HG03565 (cell line): Measurements from ENCODE around the gene ASB6.
"Not testable (repeated sequence)": the region's sequence is repeated elsewhere in the genome, so short reads cannot be mapped to it uniquely, and the experiment has no call there.

Experiments used
- ATAC-seq: cut with Tn5 transposase; IDR thresholded peaks from one replicate; pipeline ENCODE4 v1.9.1; 2021; ENCODE audit warnings: mild to moderate bottlenecking, moderate library complexity; ENCODE audit not compliant: unreplicated experiment

ASB6 gene

GRCh38 chr9:129667850-129668249 is 25.9 kb upstream of the ASB6 start:
- ATAC-seq: no peak

- no peak for ATAC-seq
These were observed 25.4 kb upstream of the ASB6 start for GRCh38 chr9:129667378-129667777.

DNA sequence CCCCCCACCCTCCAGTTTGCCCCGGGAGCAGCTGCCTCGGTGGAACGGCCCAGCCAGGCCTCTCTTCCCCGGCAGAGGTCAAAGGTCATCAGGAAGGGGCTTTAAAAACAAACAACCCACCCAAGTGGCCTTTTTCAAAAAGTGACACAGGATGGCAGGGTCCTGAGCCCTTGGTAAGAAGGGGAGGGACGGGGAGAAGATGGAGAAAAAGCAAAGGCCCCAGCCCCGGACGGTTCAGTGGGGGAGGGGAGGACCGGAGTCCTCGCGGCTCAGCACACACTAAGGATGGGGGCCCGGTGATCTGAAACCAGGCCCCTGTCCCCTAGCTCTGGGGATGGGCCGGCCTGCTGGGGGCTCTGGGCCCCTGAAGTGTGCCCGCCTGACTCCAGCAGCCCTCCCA is 24.6 kb upstream of the ASB6 start:
- no peak for ATAC-seq

GRCh38 chr9:129665814-129666520 is 24.0 kb upstream of the ASB6 start:
- no peak for ATAC-seq

GRCh38 chr9:129665389-129665775 is 23.4 kb upstream of the ASB6 start, which contains the start of gene PRRX2:
Gene PRRX2, plus strand, starts transcription at chr9:129665647. Its CDS starts 221 bp downstream, at chr9:129665868.
- ATAC-seq: no peak

DNA sequence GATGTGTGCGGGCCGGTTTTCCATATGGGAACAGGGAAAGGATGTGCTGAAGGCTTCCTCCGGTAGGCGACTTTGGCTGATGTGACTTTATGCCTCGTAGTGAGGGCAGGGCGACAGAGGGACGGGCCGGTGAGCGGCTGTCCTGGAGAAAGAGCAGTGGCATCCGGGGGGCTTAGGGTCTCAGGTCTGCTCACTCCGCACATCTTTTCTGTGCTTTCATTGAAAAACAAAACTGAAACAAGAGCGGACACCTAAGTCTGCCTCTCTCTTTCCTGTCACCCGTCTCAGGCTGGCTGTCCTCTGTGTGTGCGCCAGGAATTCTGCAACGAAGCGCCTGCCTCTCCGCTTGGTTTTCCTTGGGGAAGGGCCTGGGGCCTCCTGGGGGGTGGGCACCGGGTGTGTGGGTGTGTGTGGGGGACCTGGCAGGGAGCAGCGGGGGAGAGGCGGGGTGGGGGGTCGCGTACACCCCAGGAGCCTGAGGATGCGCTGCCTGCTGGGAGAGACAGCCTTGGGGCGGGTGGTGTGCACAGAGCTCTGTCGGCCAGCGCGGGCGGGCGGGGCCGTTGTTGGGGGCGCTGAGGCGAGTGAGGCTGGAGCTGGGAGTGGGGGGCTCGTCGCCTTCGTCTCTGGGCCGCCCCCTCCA is 22.9 kb upstream of the ASB6 start:
- no peak for ATAC-seq

DNA sequence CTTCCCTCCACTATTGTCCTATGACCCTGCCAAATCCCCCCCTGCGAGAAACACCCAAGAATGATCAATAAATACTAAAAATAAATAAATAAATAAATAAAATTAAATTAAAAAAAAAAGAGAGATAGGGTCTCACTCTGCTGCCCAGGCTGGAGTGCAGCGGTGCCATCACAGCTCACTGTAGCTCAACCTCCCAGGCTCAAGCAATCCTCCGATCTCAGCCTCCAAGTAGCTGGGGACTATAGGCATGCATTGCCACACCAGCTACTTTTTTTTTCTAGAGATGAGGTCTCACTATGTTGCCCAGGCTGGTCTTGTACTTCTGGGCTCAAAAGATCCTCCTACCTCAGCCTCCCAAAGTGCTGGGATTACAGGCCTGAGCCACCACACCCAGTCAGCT is 20.3 kb upstream of the ASB6 start:
- not testable (repeated sequence) for ATAC-seq

DNA sequence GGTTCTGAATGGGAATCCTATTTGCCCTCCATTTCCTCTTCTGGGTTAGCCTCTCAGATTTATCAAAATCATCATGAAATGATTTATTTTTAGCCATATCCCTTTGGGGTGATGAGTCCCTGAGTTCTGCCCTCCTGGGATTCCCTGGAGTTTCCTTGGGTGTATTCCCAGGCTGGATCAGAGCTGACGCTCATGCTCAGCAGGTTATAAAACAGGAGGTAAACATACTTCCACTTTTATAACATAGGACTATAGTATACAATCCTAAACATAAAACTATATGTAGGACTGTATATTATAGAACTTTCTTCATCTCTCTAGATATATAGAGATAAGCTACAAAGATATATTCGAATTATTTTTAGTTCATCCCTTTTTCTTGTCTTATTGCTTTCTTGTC is 19.1 kb upstream of the ASB6 start:
- no peak for ATAC-seq

- ATAC-seq: no peak
These were observed 14.9 kb upstream of the ASB6 start for GRCh38 chr9:129656795-129657390.

- ATAC-seq: no peak
These were observed 13.7 kb upstream of the ASB6 start for GRCh38 chr9:129655696-129656095.

DNA sequence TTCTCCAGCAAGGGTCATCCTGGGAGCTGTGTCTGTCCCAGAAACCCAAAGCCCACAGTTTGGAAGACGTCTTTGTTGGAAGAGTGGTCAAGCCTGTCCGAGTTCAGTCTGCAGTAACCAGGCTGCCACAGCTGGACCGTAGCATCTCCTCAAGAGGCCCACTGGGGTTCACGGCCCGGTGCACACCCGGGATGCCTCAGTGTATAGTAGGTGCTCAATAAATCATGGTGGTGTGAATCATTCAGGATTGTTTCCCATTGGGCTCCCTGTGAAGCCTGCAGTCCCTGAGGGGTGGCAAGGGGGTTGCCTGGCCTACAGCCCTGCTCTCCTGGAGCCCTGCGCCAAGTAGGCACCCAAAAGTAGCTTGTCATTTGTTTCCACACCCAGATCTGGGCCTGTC is 13.2 kb upstream of the ASB6 start:
- no peak for ATAC-seq

DNA sequence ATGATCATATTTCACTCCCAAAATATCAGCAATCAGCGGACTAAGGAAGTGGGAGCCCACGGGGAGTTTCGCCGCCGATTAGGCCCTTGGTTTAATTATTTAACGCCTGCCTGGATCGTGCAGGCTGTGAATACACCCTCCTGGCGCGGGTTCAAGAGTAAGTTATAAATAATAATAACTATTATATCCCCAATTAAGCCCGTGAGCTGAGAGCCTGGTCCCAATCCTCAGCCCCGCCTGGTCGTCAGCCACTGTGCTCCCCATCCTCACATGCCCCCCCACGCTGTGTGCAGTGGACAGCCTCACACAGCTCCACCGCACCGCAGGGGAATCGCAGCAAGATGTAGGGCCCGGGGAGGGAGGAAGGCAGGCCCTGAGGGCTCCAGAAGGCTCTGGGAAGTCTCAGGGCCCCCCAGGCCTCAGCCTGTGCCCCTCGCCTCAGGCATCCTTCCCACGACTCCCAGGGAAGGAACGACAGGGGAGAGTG is 12.6 kb upstream of the ASB6 start:
- no peak for ATAC-seq

- no peak for ATAC-seq
These were observed 12.0 kb upstream of the ASB6 start for GRCh38 chr9:129653823-129654553.

DNA sequence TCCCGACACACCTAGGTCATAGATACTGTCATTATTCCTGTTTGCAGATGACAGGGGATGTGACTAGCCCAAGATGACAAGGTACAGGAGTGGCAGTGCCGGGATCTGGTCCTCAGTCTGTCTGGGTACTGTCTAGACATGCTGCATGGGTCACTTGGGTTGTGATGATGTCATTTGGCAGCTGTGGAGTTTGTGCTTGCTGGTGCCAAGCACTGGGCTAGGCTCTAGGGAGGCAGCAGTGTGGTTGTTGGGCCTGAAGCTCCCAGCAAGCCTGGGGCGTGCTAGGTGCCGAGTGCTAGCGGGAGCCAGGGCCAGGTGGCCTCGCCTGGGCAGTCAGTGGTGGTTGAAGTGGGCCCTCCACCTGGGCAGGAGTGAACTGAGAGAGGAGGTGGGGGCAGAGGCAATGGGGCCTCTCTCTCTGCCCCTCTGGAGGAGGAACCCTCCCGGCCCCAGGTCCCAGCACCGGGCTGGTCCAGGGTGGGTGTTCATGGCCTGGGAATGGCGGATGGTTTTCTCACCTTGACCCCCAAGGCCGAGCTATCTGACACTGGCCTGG is 8.8 kb upstream of the ASB6 start:
- ATAC-seq: no peak

- no peak for ATAC-seq
These were observed 8.1 kb upstream of the ASB6 start for GRCh38 chr9:129649726-129650679.

DNA sequence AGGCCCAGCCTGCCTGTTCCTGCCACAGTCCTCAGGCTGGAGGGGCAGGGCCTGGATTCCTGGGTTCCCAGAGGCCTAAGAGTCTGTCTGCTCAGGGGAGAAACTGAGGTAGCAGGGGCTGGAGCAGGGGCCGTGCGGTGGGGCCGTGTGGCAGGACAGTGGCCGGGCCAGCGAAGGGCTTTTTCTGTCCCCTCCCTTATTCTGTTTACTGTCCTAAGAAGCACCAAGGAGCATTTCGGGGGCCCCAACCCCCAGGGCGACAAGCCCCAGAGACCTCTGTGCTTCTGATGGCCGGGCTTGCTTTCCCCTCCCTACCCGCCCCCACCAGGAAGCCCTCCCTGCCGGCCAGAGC is 6.8 kb upstream of the ASB6 start:
- ATAC-seq: no peak

DNA sequence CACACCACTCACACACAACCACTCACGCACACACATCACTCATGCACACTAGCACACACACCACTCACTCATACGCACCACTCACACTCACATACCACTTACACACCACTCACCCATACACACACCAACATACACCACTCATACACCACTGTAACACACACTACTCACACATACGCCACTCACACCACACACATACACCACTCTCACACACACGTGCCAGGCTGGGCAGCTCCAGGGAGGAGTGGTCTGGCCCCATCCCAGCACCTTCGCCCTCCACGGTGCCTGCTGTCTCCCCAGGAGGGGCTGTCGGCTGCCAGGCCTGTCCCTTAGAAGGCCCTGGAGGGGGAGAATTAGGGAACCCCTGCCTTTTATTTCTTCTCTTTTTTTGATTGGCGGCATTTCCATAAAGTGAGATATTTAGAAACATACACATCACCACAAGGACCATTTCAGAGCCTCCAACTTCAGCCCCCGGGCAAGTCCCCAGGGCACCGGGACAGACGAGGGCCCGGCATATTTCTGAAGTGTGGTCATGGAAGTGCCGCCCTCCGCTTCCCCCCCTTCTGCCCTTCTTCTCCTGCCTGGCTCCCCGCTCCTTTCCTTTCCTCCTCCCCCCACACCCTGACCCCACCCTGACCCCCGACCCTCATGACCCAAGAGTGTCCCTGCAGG is 6.3 kb upstream of the ASB6 start:
- no peak for ATAC-seq

DNA sequence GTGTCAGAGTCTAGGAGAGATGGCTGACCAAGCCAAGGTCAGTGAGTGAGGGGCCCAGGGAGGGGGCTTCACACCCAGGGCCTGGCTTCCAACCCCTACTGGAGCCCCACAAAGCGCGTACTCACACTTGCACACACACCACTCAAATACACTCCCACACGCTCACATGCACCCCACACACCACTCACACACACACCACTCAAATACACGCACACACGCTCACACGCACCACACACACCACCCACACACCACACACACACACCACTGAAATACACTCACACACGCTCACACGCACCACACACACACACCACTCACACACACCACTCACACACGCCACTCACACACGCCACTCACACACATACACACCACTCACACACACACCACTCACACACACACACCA is 5.7 kb upstream of the ASB6 start:
- no peak for ATAC-seq

GRCh38 chr9:129646654-129647053 is 4.7 kb upstream of the ASB6 start:
- no peak for ATAC-seq

DNA sequence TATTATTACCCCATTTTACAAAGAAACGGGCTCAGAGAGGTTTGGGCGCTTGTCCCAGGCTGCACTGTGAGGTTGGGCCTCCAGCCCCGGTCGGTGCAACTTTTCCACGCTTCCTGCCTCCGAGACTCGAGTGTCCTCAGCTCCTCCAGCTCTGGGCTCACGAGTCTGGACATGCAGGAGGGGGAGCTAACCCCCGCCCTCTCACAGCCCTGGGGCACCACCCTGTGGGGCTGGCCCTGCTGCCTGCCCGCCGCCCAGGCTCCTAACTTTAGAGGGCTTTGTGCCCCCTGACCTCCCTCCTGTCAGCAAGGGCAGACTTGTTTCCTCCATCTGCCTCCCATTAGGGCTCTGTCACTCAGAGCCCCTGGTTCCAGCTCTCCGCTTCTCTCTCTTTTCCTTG is 4.3 kb upstream of the ASB6 start:
- ATAC-seq: no peak
